Measurements from ENCODE around the gene INTS11. TPM values are rescaled to one million over a fixed set of nuclear protein-coding genes. Genes with fewer than 3 reads are reported as not detected.

The INTS11 gene
- total and polyA plus RNA-seq, 9 of the 15 experiments (the other 6 are each of a cell fraction or from before 2014, with no cell fraction given): 3.6 to 183 (median 110) TPM

- TF ChIP-seq NFYB (IDR thresholded peaks at IDR 0.05; ENCODE audit: extremely low read depth, insufficient read length) (no peak), RERE (CRISPR knock-in tag; IDR thresholded peaks at IDR 0.05; ENCODE audit: borderline replicate concordance) (no peak), CREM (IDR thresholded peaks at IDR 0.05; ENCODE audit: low read depth) (0 out of 2 replicates have a peak, but pooled peaks have one; percentile 7), ZNF445 (CRISPR knock-in tag; IDR thresholded peaks at IDR 0.05; ENCODE audit: low read depth) (no peak), MXI1 (IDR thresholded peaks at IDR 0.05; ENCODE audit: low read depth, low read length) (no peak), KDM1A (IDR thresholded peaks at IDR 0.05) (no peak), L3MBTL2 (IDR thresholded peaks at IDR 0.05) (no peak), HNRNPK (IDR thresholded peaks at IDR 0.05; ENCODE audit: low read depth, low read length, poor library complexity, severe bottlenecking) (no peak), MGA (IDR thresholded peaks at IDR 0.05) (no peak), ZFX (CRISPR knock-in tag; IDR thresholded peaks at IDR 0.05) (peak; percentile 27)
Observed at GRCh38 chr1:1305300-1306069, 19.0 kb downstream of the INTS11 start (continued).

All from K562 (cell line).